ENCODE results near the gene LPAR5. TPM values are rescaled to one million over a fixed set of nuclear protein-coding genes. Genes with fewer than 3 reads are reported as not detected.

Gene LPAR5
- polyA plus RNA-seq, 1 of the 3 experiments (the other 2 are of a cell fraction), result 0.03 TPM

DNA sequence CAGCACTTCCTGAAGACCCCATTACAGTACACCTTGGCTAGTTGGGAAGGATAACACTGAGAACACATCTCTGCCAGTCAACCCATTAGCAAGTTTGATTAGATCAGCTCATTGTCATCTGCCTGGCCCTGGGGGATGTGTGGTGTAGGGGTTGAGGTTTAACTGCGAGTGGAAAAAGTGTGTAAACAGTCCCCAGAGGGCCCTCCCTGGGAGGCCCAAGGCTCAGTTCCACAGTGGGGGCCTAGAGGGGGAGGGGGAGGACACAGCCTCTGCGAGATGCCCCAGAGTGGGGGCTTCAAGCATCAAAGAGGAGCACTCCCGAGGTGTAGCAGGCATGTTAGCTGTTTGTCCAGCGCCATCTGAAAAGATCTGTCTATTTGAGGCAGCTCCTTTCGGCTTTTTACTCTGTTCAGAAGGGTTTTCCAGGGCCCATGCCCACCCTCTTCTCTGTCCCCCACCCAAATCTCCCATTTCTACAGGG, 344 bp downstream of the LPAR5 start:
- Histone ChIP-seq H2AFZ (ENCODE audit: low read depth) (no peak overlapping the region), H3F3A (replicated peaks; ENCODE audit: insufficient read depth) (no peaks in the 10 kb centered on the region), H3K4me2 (no peak overlapping the region), H3K4me3 (ENCODE audit: low read depth in 2 of 2, low read length in 1 of 2) (no peak overlapping the region), H3K79me2 (ENCODE audit: insufficient read depth) (no peaks in the 10 kb centered on the region), H3K9ac (no peak overlapping the region), H3K27ac (ENCODE audit: low read depth in 2 of 2, low read length in 1 of 2) (no peak overlapping the region; a peak in 1 of 4 replicates), H3K36me3 (replicated peaks in 1 of 2; ENCODE audit: control insufficient read depth in 1 of 2, insufficient read depth in 2 of 2, low read length in 1 of 2) (no peaks in the 10 kb centered on the region), H3K27me3 (ENCODE audit: insufficient read depth) (no peaks in the 10 kb centered on the region), H3K9me2 (no peaks in the 10 kb centered on the region), H4K20me1 (ENCODE audit: insufficient read depth) (no peaks in the 10 kb centered on the region), H3K9me3 (no peaks in the 10 kb centered on the region), H3K4me1 (ENCODE audit: control insufficient read depth in 1 of 2, insufficient read depth in 2 of 2, low read depth in 1 of 2, low read length in 1 of 2) (peaks cover 0 to 37% of the 10 kb centered on the region in 2 experiments; a peak in 1 of 4 replicates)
- POLR2A ChIA-PET, result interaction anchor here (0.7 to 1.1 kb wide), 3 partner anchors 14 to 54 kb away, joined by 3 to 4 read pairs (median 3); partner anchors contain the start of gene ZNF384
- CTCF ChIA-PET, result interaction anchor here (1.2 to 1.7 kb wide), 3 partner anchors 9 to 17 kb away, joined by 4 to 9 read pairs (median 6); no protein-coding TSS in a partner anchor
- TF ChIP-seq EP300 (IDR thresholded peaks at IDR 0.05; ENCODE audit: borderline replicate concordance in 1 of 2, low read depth in 1 of 2, low read length in 1 of 2) (peak in 1 of 2 experiments; percentile 50; a peak in 1 of 4 replicates), GATA2 (CRISPR knock-in tag; IDR thresholded peaks at IDR 0.05) (peak; percentile 73), RFX5 (IDR thresholded peaks at IDR 0.05; ENCODE audit: low read length) (no peak)
- DNase-seq, result peak; percentile 73
- WGBS (ENCODE audit: low lambda C conversion rate), result 62% methylated on average over 5 of the region's 5 CpGs

DNA sequence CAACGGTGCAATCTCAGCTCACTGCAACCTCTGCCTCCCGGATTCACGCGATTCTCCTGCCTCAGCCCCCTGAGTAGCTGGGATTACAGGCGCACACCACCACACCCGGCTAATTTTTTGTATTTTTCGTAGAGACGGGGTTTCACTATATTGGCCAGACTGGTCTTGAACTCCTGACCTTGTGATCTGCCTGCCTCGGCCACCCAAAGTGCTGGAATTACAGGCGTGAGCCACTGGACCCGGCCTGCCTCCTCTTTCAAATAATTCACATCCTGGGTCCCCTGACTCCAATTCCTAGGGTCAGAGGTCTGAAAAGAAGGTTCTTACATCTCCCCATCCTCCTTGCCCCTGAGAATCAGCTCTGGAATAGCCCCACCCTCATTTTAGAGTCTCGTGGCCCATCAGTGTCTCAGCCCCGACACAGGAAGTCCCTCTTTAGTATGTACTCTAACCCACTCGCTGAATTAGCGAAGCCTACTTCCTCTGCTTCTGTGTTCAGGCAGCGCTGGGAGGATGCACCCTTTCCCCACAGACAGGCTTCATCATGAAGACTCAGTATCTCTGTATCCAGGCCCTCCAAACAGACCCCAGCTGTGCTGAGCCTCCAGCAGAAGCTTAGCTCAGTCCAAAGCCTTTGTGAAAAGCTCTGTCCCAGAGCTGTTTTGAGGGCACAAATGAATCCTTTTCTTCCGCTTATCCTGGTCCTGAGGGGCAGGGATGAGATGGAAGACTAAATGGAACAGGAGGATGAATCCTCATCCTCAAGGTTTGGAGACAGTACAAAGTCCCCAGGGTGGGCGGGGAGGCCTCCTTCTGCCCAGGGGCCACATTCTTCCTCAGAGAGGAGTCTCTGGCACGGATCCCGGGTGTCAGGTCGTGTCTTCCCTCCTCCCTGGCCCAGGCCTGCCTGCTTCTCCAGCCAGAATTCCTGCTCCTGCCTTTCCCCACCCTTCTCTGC, 3.5 kb downstream of the LPAR5 start:
- Histone ChIP-seq H3K27ac (ENCODE audit: low read depth in 2 of 2, low read length in 1 of 2) (peak overlapping the region in 1 of 2 experiments; percentile 48; a peak in 2 of 4 replicates), H3K4me3 (ENCODE audit: low read depth in 2 of 2, low read length in 1 of 2) (no peak overlapping the region), H3K4me1 (ENCODE audit: control insufficient read depth in 1 of 2, insufficient read depth in 2 of 2, low read depth in 1 of 2, low read length in 1 of 2) (peaks cover 0 to 38% of the 10 kb centered on the region in 2 experiments; a peak in 1 of 4 replicates), H3K27me3 (ENCODE audit: insufficient read depth) (no peaks in the 10 kb centered on the region), H2AFZ (ENCODE audit: low read depth) (peak overlapping the region; percentile 89), H3K9ac (no peak overlapping the region), H3F3A (replicated peaks; ENCODE audit: insufficient read depth) (no peaks in the 10 kb centered on the region), H3K36me3 (replicated peaks in 1 of 2; ENCODE audit: control insufficient read depth in 1 of 2, insufficient read depth in 2 of 2, low read length in 1 of 2) (no peaks in the 10 kb centered on the region), H4K20me1 (ENCODE audit: insufficient read depth) (no peaks in the 10 kb centered on the region), H3K9me2 (no peaks in the 10 kb centered on the region), H3K4me2 (no peak overlapping the region), H3K79me2 (ENCODE audit: insufficient read depth) (no peaks in the 10 kb centered on the region), H3K9me3 (no peaks in the 10 kb centered on the region)
- CTCF ChIA-PET, result interaction anchor here (0.8 to 2.4 kb wide), 10 partner anchors 12 to 203 kb away, joined by 3 to 9 read pairs (median 4); partner anchors contain the start of genes COPS7A and ZNF384
- POLR2A ChIA-PET, result interaction anchor here (0.9 to 2.0 kb wide), 2 partner anchors 12 to 19 kb away, joined by 3 to 5 read pairs; no protein-coding TSS in a partner anchor
- DNase-seq, result peak; percentile 43
- TF ChIP-seq, protein P1, sequence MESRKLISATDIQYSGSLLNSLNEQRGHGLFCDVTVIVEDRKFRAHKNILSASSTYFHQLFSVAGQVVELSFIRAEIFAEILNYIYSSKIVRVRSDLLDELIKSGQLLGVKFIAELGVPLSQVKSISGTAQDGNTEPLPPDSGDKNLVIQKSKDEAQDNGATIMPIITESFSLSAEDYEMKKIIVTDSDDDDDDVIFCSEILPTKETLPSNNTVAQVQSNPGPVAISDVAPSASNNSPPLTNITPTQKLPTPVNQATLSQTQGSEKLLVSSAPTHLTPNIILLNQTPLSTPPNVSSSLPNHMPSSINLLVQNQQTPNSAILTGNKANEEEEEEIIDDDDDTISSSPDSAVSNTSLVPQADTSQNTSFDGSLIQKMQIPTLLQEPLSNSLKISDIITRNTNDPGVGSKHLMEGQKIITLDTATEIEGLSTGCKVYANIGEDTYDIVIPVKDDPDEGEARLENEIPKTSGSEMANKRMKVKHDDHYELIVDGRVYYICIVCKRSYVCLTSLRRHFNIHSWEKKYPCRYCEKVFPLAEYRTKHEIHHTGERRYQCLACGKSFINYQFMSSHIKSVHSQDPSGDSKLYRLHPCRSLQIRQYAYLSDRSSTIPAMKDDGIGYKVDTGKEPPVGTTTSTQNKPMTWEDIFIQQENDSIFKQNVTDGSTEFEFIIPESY (IDR thresholded peaks at IDR 0.05; ENCODE audit: borderline replicate concordance, low read depth), result no peak
- TF ChIP-seq GATA2 (CRISPR knock-in tag; IDR thresholded peaks at IDR 0.05) (no peak), TCF12 (IDR thresholded peaks at IDR 0.05) (no peak), TAF1 (IDR thresholded peaks at IDR 0.05; ENCODE audit: borderline replicate concordance, low read depth, low read length) (no peak), REST (IDR thresholded peaks at IDR 0.05; ENCODE audit: low read depth, low read length) (no peak), JUND (IDR thresholded peaks at IDR 0.05) (no peak), POLR2AphosphoS5 (IDR thresholded peaks at IDR 0.05; ENCODE audit: low read depth, low read length) (no peak), NRF1 (IDR thresholded peaks at IDR 0.05; ENCODE audit: low read depth, low read length) (no peak)
- TF ChIP-seq, protein P2, sequence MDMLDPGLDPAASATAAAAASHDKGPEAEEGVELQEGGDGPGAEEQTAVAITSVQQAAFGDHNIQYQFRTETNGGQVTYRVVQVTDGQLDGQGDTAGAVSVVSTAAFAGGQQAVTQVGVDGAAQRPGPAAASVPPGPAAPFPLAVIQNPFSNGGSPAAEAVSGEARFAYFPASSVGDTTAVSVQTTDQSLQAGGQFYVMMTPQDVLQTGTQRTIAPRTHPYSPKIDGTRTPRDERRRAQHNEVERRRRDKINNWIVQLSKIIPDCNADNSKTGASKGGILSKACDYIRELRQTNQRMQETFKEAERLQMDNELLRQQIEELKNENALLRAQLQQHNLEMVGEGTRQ (IDR thresholded peaks at IDR 0.05; ENCODE audit: borderline replicate concordance, low read depth, low read length), result no peak
- 82% methylated on average over 18 of the region's 21 CpGs for WGBS (ENCODE audit: low lambda C conversion rate)
